HEK293 (cell line): ENCODE data around the gene AUH.

ENCODE experiments used
- KLF16 ChIP-seq: fragments of 450-650 bp; formaldehyde crosslinking; IDR thresholded peaks from 2 replicates; pipeline ENCODE4 v1.5.1; 2017; ENCODE audit warnings: missing biosample characterization, missing genetic modification characterization
- MYNN ChIP-seq: fragments of 450-650 bp; formaldehyde crosslinking; IDR thresholded peaks from 2 replicates; pipeline ENCODE4 v1.5.1; 2016; ENCODE audit warnings: missing biosample characterization, missing genetic modification characterization, borderline replicate concordance
- ZNF423 ChIP-seq: fragments of 450-650 bp; formaldehyde crosslinking; IDR thresholded peaks from 2 replicates; pipeline ENCODE4 v1.5.1; 2016; ENCODE audit warnings: missing biosample characterization, missing genetic modification characterization
- ZNF529 ChIP-seq: fragments of 450-650 bp; formaldehyde crosslinking; IDR thresholded peaks from 2 replicates; pipeline ENCODE4 v1.5.1; 2017; ENCODE audit warnings: missing genetic modification characterization, missing biosample characterization; ENCODE audit not compliant: insufficient replicate concordance
- ZNF747 ChIP-seq: fragments of 450-650 bp; formaldehyde crosslinking; IDR thresholded peaks from 2 replicates; pipeline ENCODE4 v1.5.1; 2016; ENCODE audit warnings: missing biosample characterization, missing genetic modification characterization
- ZNF837 ChIP-seq: fragments of 450-650 bp; formaldehyde crosslinking; IDR thresholded peaks from 2 replicates; pipeline ENCODE4 v1.5.1; 2016; ENCODE audit warnings: missing biosample characterization, missing genetic modification characterization
- TF ChIP-seq, protein P1 (sequence below): fragments of 450-650 bp; formaldehyde crosslinking; IDR thresholded peaks from 2 replicates; pipeline ENCODE4 v1.5.1; 2016; ENCODE audit warnings: missing biosample characterization, missing genetic modification characterization

DNA sequence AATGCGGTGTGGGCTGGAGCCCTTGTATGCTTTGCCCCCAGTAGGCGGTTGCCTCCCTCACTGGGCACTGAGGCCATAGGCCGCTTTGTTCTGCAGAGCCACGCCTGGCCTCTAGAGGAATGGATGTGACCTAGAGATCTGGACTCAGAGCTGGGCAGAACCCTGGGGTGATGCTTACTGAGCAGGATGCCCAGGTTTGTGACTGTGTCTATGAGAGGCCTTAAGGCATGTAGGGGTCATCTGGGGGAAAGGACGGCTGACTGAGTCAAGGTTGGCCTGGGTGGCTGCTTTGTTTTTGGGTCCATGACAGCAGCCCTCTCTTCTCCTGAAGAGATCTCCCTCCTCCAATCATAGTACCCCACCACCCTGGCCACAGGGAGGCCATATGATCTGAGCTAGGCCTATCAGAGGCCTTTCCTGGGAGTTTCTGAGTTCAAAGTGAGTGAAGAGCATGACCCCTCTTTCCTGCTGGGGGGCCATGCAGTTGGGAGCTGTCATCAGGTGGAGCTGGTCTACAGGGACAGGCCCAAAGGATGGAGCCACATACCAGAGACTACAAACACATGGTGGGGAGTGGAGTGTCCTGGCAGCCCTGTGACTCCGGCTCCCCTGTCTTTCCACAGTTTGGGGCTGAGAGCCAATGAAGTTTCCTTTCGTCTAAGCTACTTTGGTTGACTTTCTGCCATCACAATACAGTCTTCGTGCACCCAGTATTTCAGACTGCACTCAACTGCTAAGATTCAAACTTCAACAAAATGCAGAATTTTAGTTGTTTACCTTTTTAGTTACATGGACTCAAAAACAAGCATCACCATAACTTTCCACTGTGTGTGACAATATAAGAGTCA, 165.4 kb downstream of the AUH start:
- TF ChIP-seq, protein P1, sequence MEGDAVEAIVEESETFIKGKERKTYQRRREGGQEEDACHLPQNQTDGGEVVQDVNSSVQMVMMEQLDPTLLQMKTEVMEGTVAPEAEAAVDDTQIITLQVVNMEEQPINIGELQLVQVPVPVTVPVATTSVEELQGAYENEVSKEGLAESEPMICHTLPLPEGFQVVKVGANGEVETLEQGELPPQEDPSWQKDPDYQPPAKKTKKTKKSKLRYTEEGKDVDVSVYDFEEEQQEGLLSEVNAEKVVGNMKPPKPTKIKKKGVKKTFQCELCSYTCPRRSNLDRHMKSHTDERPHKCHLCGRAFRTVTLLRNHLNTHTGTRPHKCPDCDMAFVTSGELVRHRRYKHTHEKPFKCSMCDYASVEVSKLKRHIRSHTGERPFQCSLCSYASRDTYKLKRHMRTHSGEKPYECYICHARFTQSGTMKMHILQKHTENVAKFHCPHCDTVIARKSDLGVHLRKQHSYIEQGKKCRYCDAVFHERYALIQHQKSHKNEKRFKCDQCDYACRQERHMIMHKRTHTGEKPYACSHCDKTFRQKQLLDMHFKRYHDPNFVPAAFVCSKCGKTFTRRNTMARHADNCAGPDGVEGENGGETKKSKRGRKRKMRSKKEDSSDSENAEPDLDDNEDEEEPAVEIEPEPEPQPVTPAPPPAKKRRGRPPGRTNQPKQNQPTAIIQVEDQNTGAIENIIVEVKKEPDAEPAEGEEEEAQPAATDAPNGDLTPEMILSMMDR: no peak
- TF ChIP-seq ZNF747 (tag by site-specific recombination) (no peak), MYNN (tag by site-specific recombination) (no peak), KLF16 (tag by site-specific recombination) (no peak), ZNF529 (tag by site-specific recombination) (no peak), ZNF423 (tag by site-specific recombination) (no peak), ZNF837 (no peak)
